H1 (cell line): ENCODE measurements around the gene NCL. TPM values are rescaled to one million over a fixed set of nuclear protein-coding genes. Genes with fewer than 3 reads are reported as not detected.

Source experiments
- CTCF ChIA-PET: fragments of 300-600 bp; sonication (Branson Sonifier 250); formaldehyde crosslinking; loops from one replicate; lab custom pipeline; 2021; ENCODE audit not compliant: partially characterized antibody; lab: Charles Lee
- POLR2A ChIA-PET: fragments of 300-600 bp; sonication (Branson Sonifier 250); formaldehyde crosslinking; loops from one replicate; lab custom pipeline; 2021; ENCODE audit warnings: inconsistent platforms; ENCODE audit not compliant: partially characterized antibody; lab: Charles Lee
- DNase-seq, 2 experiments: peaks; one replicate each; pipeline versions ENCODE4 v3.0.0 to v3.0.0-alpha.2; 2010 to 2022; ENCODE audit warnings: low spot score in 2 of 2, low read depth in 1 of 2, mixed read lengths in 1 of 2
- FAIRE-seq: peaks from 2 replicates; lab custom pipeline; 2011; peaks lifted over from hg19 to GRCh38; lab: Jason Lieb, UNC
- H2AFZ ChIP-seq: 2 replicates; pipeline ENCODE4 v1.8.1; 2012; ENCODE audit warnings: low read length, inconsistent platforms
- H2AK5ac ChIP-seq: 2 replicates; pipeline ENCODE4 v1.6.1; 2013; ENCODE audit warnings: low read depth, low read length
- H2BK120ac ChIP-seq: replicated peaks from 2 replicates; pipeline ENCODE3; 2013; ENCODE audit warnings: low read depth, low read length, inconsistent platforms
- H2BK12ac ChIP-seq: 2 replicates; pipeline ENCODE4 v1.6.1; 2013; ENCODE audit warnings: low read depth, low read length
- H2BK15ac ChIP-seq: 2 replicates; pipeline ENCODE4 v1.6.1; 2013; ENCODE audit warnings: low read length
- H2BK20ac ChIP-seq: 2 replicates; pipeline ENCODE4 v1.6.1; 2013; ENCODE audit warnings: low read length
- H2BK5ac ChIP-seq: 2 replicates; pipeline ENCODE4 v1.6.1; 2013; ENCODE audit warnings: low read depth, low read length
- H3K14ac ChIP-seq: 2 replicates; pipeline ENCODE4 v1.6.1; 2013; ENCODE audit warnings: inconsistent platforms; ENCODE audit not compliant: insufficient read length
- H3K18ac ChIP-seq: 2 replicates; pipeline ENCODE4 v1.6.1; 2013; ENCODE audit warnings: low read length; ENCODE audit errors: extremely low read depth
- H3K23ac ChIP-seq: 2 replicates; pipeline ENCODE4 v1.6.1; 2013; ENCODE audit warnings: inconsistent platforms; ENCODE audit not compliant: insufficient read length
- H3K23me2 ChIP-seq: 2 replicates; pipeline ENCODE4 v1.6.1; 2013; ENCODE audit warnings: low read depth, low read length
- H3K27ac ChIP-seq: 2 replicates; pipeline ENCODE4 v1.6.1; 2011; ENCODE audit warnings: low read depth, low read length, inconsistent platforms
- H3K27me3 ChIP-seq, 4 experiments: replicated peaks in 1 of 4; 1 replicate in 1 of 4; 2 replicates in 3 of 4; pipeline versions ENCODE4 v1.6.1 to v1.8.1; 2011 to 2013; ENCODE audit warnings: low read length in 3 of 4, mild to moderate bottlenecking in 3 of 4, inconsistent platforms in 2 of 4, mixed read lengths in 2 of 4, moderate library complexity in 1 of 4; ENCODE audit not compliant: control insufficient read depth in 3 of 4, insufficient read depth in 3 of 4; ENCODE audit errors: extremely low read depth in 1 of 4
- H3K36me3 ChIP-seq, 4 experiments: 2 replicates each; pipeline versions ENCODE4 v1.6.1 to v1.8.1; 2011 to 2013; ENCODE audit warnings: mild to moderate bottlenecking in 4 of 4, low read length in 3 of 4, moderate library complexity in 2 of 4, control low read depth in 1 of 4, inconsistent platforms in 1 of 4; ENCODE audit not compliant: insufficient read depth in 4 of 4, control insufficient read depth in 2 of 4
- H3K4ac ChIP-seq: replicated peaks from 2 replicates; pipeline ENCODE3; 2013; ENCODE audit warnings: low read length, low read depth, mixed read lengths, inconsistent platforms; ENCODE audit not compliant: insufficient read length
- H3K4me1 ChIP-seq, 4 experiments: replicated peaks in 1 of 4; 1 replicate in 1 of 4; 2 replicates in 3 of 4; pipeline versions ENCODE4 v1.6.1 to v1.8.1; 2011 to 2013; ENCODE audit warnings: low read length in 3 of 4, inconsistent platforms in 2 of 4, mixed read lengths in 1 of 4; ENCODE audit not compliant: insufficient read depth in 4 of 4, control insufficient read depth in 3 of 4
- H3K4me2 ChIP-seq, 2 experiments: 2 replicates each; pipeline versions ENCODE4 v1.6.1 to v1.8.1; 2011 to 2013; ENCODE audit warnings: low read depth in 2 of 2, low read length in 2 of 2, control low read depth in 1 of 2, inconsistent platforms in 1 of 2, mild to moderate bottlenecking in 1 of 2; ENCODE audit not compliant: insufficient read depth in 1 of 2
- H3K4me3 ChIP-seq, 4 experiments: fragments of 200-600, 300-600 bp in 1 of 4; sonication (generic), shearing (Covaris generic), sonication (Bioruptor Twin) in 1 of 4; 2 replicates each; pipeline versions ENCODE4 v1.5.1 to v1.8.1; 2011 to 2016; ENCODE audit warnings: low read length in 4 of 4, low read depth in 3 of 4, control low read depth in 2 of 4, inconsistent platforms in 2 of 4, mild to moderate bottlenecking in 2 of 4, mixed read lengths in 1 of 4, moderate library complexity in 1 of 4; ENCODE audit not compliant: insufficient read depth in 2 of 4; ENCODE audit errors: extremely low read depth in 1 of 4
- H3K56ac ChIP-seq: replicated peaks from 2 replicates; pipeline ENCODE3; 2013; ENCODE audit warnings: low read depth, mild to moderate bottlenecking, mixed read lengths, low read length, inconsistent platforms; ENCODE audit not compliant: insufficient read length
- H3K79me1 ChIP-seq: 2 replicates; pipeline ENCODE4 v1.6.1; 2013; ENCODE audit warnings: low read depth, low read length, control low read depth
- H3K79me2 ChIP-seq, 2 experiments: 2 replicates each; pipeline versions ENCODE4 v1.6.1 to v1.8.1; 2012 to 2013; ENCODE audit warnings: low read length in 2 of 2, mild to moderate bottlenecking in 2 of 2, inconsistent platforms in 1 of 2; ENCODE audit not compliant: insufficient read depth in 2 of 2, control insufficient read depth in 1 of 2
- H3K9ac ChIP-seq, 4 experiments: replicated peaks in 1 of 4; 1 replicate in 1 of 4; 2 replicates in 3 of 4; pipeline versions ENCODE4 v1.6.1 to v1.8.1; 2011 to 2013; ENCODE audit warnings: low read depth in 3 of 4, low read length in 3 of 4, control low read depth in 2 of 4, mild to moderate bottlenecking in 2 of 4, moderate library complexity in 2 of 4, inconsistent platforms in 1 of 4; ENCODE audit errors: extremely low read depth in 1 of 4
- H3K9me3 ChIP-seq, 2 experiments: 2 replicates each; pipeline versions ENCODE4 v1.6.1 to v1.8.1; 2012 to 2013; ENCODE audit warnings: mild to moderate bottlenecking in 2 of 2, moderate library complexity in 2 of 2, control low read depth in 1 of 2, inconsistent platforms in 1 of 2, low read depth in 1 of 2, low read length in 1 of 2, mixed read lengths in 1 of 2; ENCODE audit not compliant: insufficient read depth in 2 of 2
- H4K20me1 ChIP-seq, 2 experiments: replicated peaks in 1 of 2; 2 replicates each; pipeline versions ENCODE3 to v1.8.1; 2011 to 2013; ENCODE audit warnings: inconsistent platforms in 2 of 2, low read length in 2 of 2, mild to moderate bottlenecking in 1 of 2; ENCODE audit not compliant: insufficient read depth in 2 of 2, control insufficient read depth in 1 of 2
- H4K5ac ChIP-seq: 2 replicates; pipeline ENCODE4 v1.6.1; 2013; ENCODE audit warnings: low read length, low read depth, mixed read lengths, inconsistent platforms; ENCODE audit not compliant: insufficient read length
- H4K8ac ChIP-seq: 2 replicates; pipeline ENCODE4 v1.8.0; 2013; ENCODE audit warnings: mild to moderate bottlenecking, moderate library complexity, low read length, inconsistent platforms; ENCODE audit not compliant: insufficient read depth; ENCODE audit errors: extremely low read depth
- H4K91ac ChIP-seq: replicated peaks from 2 replicates; pipeline ENCODE3; 2013; ENCODE audit warnings: low read length, mixed read lengths, inconsistent platforms; ENCODE audit not compliant: insufficient read length
- CBX5 ChIP-seq: fragments of 300-800, 300-1000 bp; sonication (generic); IDR thresholded peaks from 2 replicates; pipeline ENCODE4 v1.7.1; 2016; ENCODE audit warnings: antibody characterized with exemption, low read length, low read depth
- HDAC6 ChIP-seq: IDR thresholded peaks from one replicate; pipeline ENCODE4 v1.7.1; 2012; ENCODE audit warnings: low read depth, mild to moderate bottlenecking, inconsistent platforms, low read length, moderate library complexity
- JUND ChIP-seq: IDR thresholded peaks from 2 replicates; pipeline ENCODE4 v1.6.1; 2011; ENCODE audit warnings: mild to moderate bottlenecking, improper control_type of control experiment, low read length
- KDM5A ChIP-seq: fragments of 200-600 bp; IDR thresholded peaks from 2 replicates; pipeline ENCODE4 v1.7.1; 2012; ENCODE audit warnings: mild to moderate bottlenecking, low read length, inconsistent platforms, mixed read lengths
- MAFK ChIP-seq: IDR thresholded peaks from 2 replicates; pipeline ENCODE4 v1.6.1; 2012; ENCODE audit warnings: low read depth, mild to moderate bottlenecking, improper control_type of control experiment, low read length
- POU5F1 ChIP-seq: IDR thresholded peaks from 2 replicates; pipeline ENCODE4 v1.6.1; 2011; ENCODE audit warnings: low read depth, mild to moderate bottlenecking, low read length, moderate library complexity
- RXRA ChIP-seq: IDR thresholded peaks from 2 replicates; pipeline ENCODE4 v1.6.1; 2011; ENCODE audit warnings: low read depth, mild to moderate bottlenecking, low read length, moderate library complexity; ENCODE audit not compliant: insufficient read depth
- SP4 ChIP-seq: IDR thresholded peaks from 2 replicates; pipeline ENCODE4 v1.6.1; 2012; ENCODE audit warnings: low read length, inconsistent platforms
- WGBS, 2 experiments: shearing (Covaris generic) in 1 of 2; methylation state at CpG; one replicate each; pipeline versions ENCODE4 v1.1.6 to v1.1.7; 2013 to 2015; ENCODE audit warnings: low lambda C conversion rate in 2 of 2, mixed read lengths in 2 of 2, inconsistent platforms in 1 of 2, low coverage in 1 of 2, missing lambda C conversion rate in 1 of 2; ENCODE audit not compliant: insufficient replicate concordance in 2 of 2, insufficient coverage in 1 of 2, insufficient read length in 1 of 2; ENCODE audit errors: extremely low coverage in 1 of 2, missing lambda C conversion rate in 1 of 2; 5-methylcytosine and 5-hydroxymethylcytosine counted together
- polyA plus RNA-seq, 7 experiments: library from polyadenylated mRNA; depleted of rRNA in 3 of 7; stranded (reverse) in 5 of 7; unstranded in 2 of 7; fragments of >200 nt in 5 of 7; fragments of 200-250 nt in 2 of 7; gene quantifications; 1 replicate in 5 of 7; 2 replicates in 1 of 7; 4 replicates in 1 of 7; pipeline versions ENCODE4 v1.2.1 to v1.2.3, GENCODE V29; 2011 to 2013; ENCODE audit warnings: missing spikeins in 2 of 7, mixed read lengths in 2 of 7
- total RNA-seq: library from RNA; stranded (reverse); fragmentation: NEBNext Ultra II Directional; extraction: Animal tissue kit (Norgen Biotek cat#: 25700); gene quantifications from 2 replicates; pipeline ENCODE4 v1.2.1, GENCODE V29; 2021

NCL gene
- total and polyA plus RNA-seq, 2 of the 8 experiments (the other 6 are each of a cell fraction or from before 2014, with no cell fraction given), result 61.2 to 1,478 TPM

- peaks cover 15 to 16% of the 10 kb centered on the region in 2 experiments for H4K20me1 ChIP-seq
- peaks cover 7 to 12% (median 8%) of the 10 kb centered on the region in 4 experiments for H3K36me3 ChIP-seq
- H3K4ac ChIP-seq, result no peak overlapping the region
- no peak overlapping the region for H4K5ac ChIP-seq
- no peaks in the 10 kb centered on the region for H3K79me1 ChIP-seq
- H2BK12ac ChIP-seq, result no peak overlapping the region
- H3K9ac ChIP-seq, result no peak overlapping the region
- no peaks in the 10 kb centered on the region for H3K27me3 ChIP-seq
- FAIRE-seq (no peak), DNase-seq (no peak)
- TF ChIP-seq CBX5, result no peak
- TF ChIP-seq SP4, result no peak
- TF ChIP-seq POU5F1, result no peak
- TF ChIP-seq HDAC6, result no peak
- TF ChIP-seq MAFK, result no peak
- no peak for TF ChIP-seq RXRA
- no peak for TF ChIP-seq KDM5A
- TF ChIP-seq JUND, result no peak
- H3K4me2 ChIP-seq, result no peak overlapping the region
- H3K23ac ChIP-seq, result no peak overlapping the region
- H2BK15ac ChIP-seq, result no peak overlapping the region
- H2BK5ac ChIP-seq, result no peak overlapping the region
- ChIA-PET POLR2A (interaction anchor here (1.0 to 14.9 kb wide), 5 partner anchors 12 to 57 kb away, joined by 4 to 431 read pairs (median 88); no protein-coding TSS in a partner anchor), CTCF (interaction anchor here (0.8 to 10.2 kb wide), 7 partner anchors 9 to 76 kb away, joined by 3 to 94 read pairs (median 6); no protein-coding TSS in a partner anchor)
- no peak overlapping the region for H4K91ac ChIP-seq
- no peak overlapping the region for H3K18ac ChIP-seq
- H3K4me3 ChIP-seq, result no peak overlapping the region
- H3K14ac ChIP-seq, result no peak overlapping the region
- H3K4me1 ChIP-seq, result peaks cover 0 to 12% (median 4%) of the 10 kb centered on the region in 4 experiments; a peak in 6 of 7 replicates
- H2AK5ac ChIP-seq, result no peak overlapping the region
- H4K8ac ChIP-seq, result no peak overlapping the region
- no peak overlapping the region for H3K56ac ChIP-seq
- no peaks in the 10 kb centered on the region for H3K9me3 ChIP-seq
- no peak overlapping the region for H2BK120ac ChIP-seq
- H2BK20ac ChIP-seq, result no peak overlapping the region
- 88% methylated on average over 4 of the region's 4 CpGs; no CpG with 5 or more reads in 1 of the 2 experiments for WGBS, 2 experiments
- H3K27ac ChIP-seq, result no peak overlapping the region
- H2AFZ ChIP-seq, result no peak overlapping the region
- peaks cover 6% of the 10 kb centered on the region; the same call in 1 of the 2 replicates for H3K23me2 ChIP-seq
- H3K79me2 ChIP-seq, result peaks cover 20 to 31% of the 10 kb centered on the region in 2 experiments
Measured at GRCh38 chr2:231467016-231467545, 2.8 kb upstream of the NCL start.
